OCI-LY1 (cell line): Measurements from ENCODE around the gene DUSP12.

ENCODE experiments used
- EZH2 ChIP-seq: fragments of 200-600 bp; sonication (generic), shearing (Covaris generic); IDR thresholded peaks from 2 replicates; pipeline ENCODE4 v1.8.0; 2017; ENCODE audit warnings: borderline replicate concordance, mixed run types, mild to moderate bottlenecking, antibody characterized with exemption, low read length, moderate library complexity, mixed read lengths
- TF ChIP-seq, protein P1 (sequence below): fragments of 200-600 bp; sonication (generic), shearing (Covaris generic); IDR thresholded peaks from 2 replicates; pipeline ENCODE4 v1.5.1; 2017; ENCODE audit warnings: mild to moderate bottlenecking, antibody characterized with exemption, low read length, moderate library complexity, mixed read lengths

GRCh38 chr1:161778522-161778921 lies 28.9 kb downstream of the DUSP12 start:
- TF ChIP-seq, protein P1, sequence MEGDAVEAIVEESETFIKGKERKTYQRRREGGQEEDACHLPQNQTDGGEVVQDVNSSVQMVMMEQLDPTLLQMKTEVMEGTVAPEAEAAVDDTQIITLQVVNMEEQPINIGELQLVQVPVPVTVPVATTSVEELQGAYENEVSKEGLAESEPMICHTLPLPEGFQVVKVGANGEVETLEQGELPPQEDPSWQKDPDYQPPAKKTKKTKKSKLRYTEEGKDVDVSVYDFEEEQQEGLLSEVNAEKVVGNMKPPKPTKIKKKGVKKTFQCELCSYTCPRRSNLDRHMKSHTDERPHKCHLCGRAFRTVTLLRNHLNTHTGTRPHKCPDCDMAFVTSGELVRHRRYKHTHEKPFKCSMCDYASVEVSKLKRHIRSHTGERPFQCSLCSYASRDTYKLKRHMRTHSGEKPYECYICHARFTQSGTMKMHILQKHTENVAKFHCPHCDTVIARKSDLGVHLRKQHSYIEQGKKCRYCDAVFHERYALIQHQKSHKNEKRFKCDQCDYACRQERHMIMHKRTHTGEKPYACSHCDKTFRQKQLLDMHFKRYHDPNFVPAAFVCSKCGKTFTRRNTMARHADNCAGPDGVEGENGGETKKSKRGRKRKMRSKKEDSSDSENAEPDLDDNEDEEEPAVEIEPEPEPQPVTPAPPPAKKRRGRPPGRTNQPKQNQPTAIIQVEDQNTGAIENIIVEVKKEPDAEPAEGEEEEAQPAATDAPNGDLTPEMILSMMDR, result no peak
- no peak for TF ChIP-seq EZH2
